CD4-positive, alpha-beta T cell treated with Interleukin-21 for 1 hour (primary cell): Measurements from ENCODE around the gene AFMID.

ENCODE experiments used
- DNase-seq: peaks from one replicate; pipeline ENCODE4 v3.0.0-alpha.2; 2020

Gene AFMID

GRCh38 chr17:78180083-78180482, 7.1 kb upstream of the AFMID start:
- DNase-seq: no peak

GRCh38 chr17:78180508-78180907, 6.7 kb upstream of the AFMID start:
- no peak for DNase-seq

GRCh38 chr17:78182504-78182903, 4.7 kb upstream of the AFMID start:
- no peak for DNase-seq

GRCh38 chr17:78183916-78184315, 3.2 kb upstream of the AFMID start:
- no peak for DNase-seq

GRCh38 chr17:78184351-78184750, 2.8 kb upstream of the AFMID start:
- no peak for DNase-seq

GRCh38 chr17:78184868-78185267, 2.3 kb upstream of the AFMID start:
- DNase-seq: no peak

- no peak for DNase-seq
Observed at GRCh38 chr17:78185981-78186691, 1.0 kb upstream of the AFMID start.

GRCh38 chr17:78196716-78197115, 9.6 kb downstream of the AFMID start:
- no peak for DNase-seq

GRCh38 chr17:78197147-78197832, 10.1 kb downstream of the AFMID start:
- no peak for DNase-seq

GRCh38 chr17:78200451-78200850, 13.3 kb downstream of the AFMID start:
- DNase-seq: no peak

GRCh38 chr17:78202666-78203065, 15.5 kb downstream of the AFMID start:
- DNase-seq: no peak

GRCh38 chr17:78204387-78205123, 17.4 kb downstream of the AFMID start:
- DNase-seq: no peak

GRCh38 chr17:78205124-78205775, 18.1 kb downstream of the AFMID start:
- no peak for DNase-seq

GRCh38 chr17:78206298-78206697, 19.1 kb downstream of the AFMID start:
- no peak for DNase-seq

GRCh38 chr17:78208486-78208885, 21.3 kb downstream of the AFMID start:
- DNase-seq: no peak

GRCh38 chr17:78210111-78210510, 22.9 kb downstream of the AFMID start:
- no peak for DNase-seq

- no peak for DNase-seq
Observed at GRCh38 chr17:78211032-78211431, 23.9 kb downstream of the AFMID start.

- peak; percentile 88 for DNase-seq
Observed at GRCh38 chr17:78214016-78214705, 27.0 kb downstream of the AFMID start, which contains the start of gene BIRC5. TSS of gene BIRC5 (plus strand) at chr17:78214253. CDS start at chr17:78214317, 64 bp downstream.

- DNase-seq: no peak
Observed at GRCh38 chr17:78214706-78215061, 27.5 kb downstream of the AFMID start.

- DNase-seq: no peak
Observed at GRCh38 chr17:78219396-78220150, 32.4 kb downstream of the AFMID start.

GRCh38 chr17:78223061-78223460, 35.9 kb downstream of the AFMID start:
- no peak for DNase-seq

- no peak for DNase-seq
Observed at GRCh38 chr17:78223765-78224164, 36.6 kb downstream of the AFMID start.
